KMS-11 (cell line): ENCODE results near the gene TFB2M.

Experiments
- H2AFZ ChIP-seq: fragments of 200-600 bp; sonication (generic); 2 replicates; pipeline ENCODE4 v1.6.1; 2016; ENCODE audit warnings: antibody characterized with exemption, mixed run types, low read depth
- H3K27ac ChIP-seq: fragments of 200-600 bp; sonication (generic); 2 replicates; pipeline ENCODE4 v1.6.1; 2016; ENCODE audit warnings: mild to moderate bottlenecking, mixed run types
- H3K27me3 ChIP-seq: fragments of 200-600 bp; sonication (generic); 2 replicates; pipeline ENCODE4 v1.6.1; 2017; ENCODE audit warnings: mild to moderate bottlenecking, low read depth, mixed run types, moderate library complexity; ENCODE audit not compliant: insufficient read depth
- H3K36me3 ChIP-seq: fragments of 200-600 bp; sonication (generic); 2 replicates; pipeline ENCODE4 v1.6.1; 2017; ENCODE audit warnings: mild to moderate bottlenecking, mixed run types; ENCODE audit not compliant: insufficient read depth
- H3K4me1 ChIP-seq: fragments of 200-600 bp; sonication (generic); 2 replicates; pipeline ENCODE4 v1.6.1; 2016; ENCODE audit warnings: mild to moderate bottlenecking, low read depth, mixed run types; ENCODE audit not compliant: poor library complexity, severe bottlenecking
- H3K4me2 ChIP-seq: fragments of 200-600 bp; sonication (generic); 2 replicates; pipeline ENCODE4 v1.7.0; 2016; ENCODE audit warnings: mild to moderate bottlenecking, mixed run types
- H3K4me3 ChIP-seq: fragments of 200-600 bp; sonication (generic); IDR thresholded peaks from 2 replicates; pipeline ENCODE4 v1.6.1; 2017; ENCODE audit warnings: low read depth, low read length, mixed read lengths; ENCODE audit not compliant: insufficient read depth
- H3K79me2 ChIP-seq: fragments of 200-600 bp; sonication (generic); 2 replicates; pipeline ENCODE4 v1.6.1; 2016; ENCODE audit warnings: low read depth, mixed run types; ENCODE audit not compliant: insufficient read depth
- H3K9ac ChIP-seq: fragments of 200-600 bp; sonication (generic); 2 replicates; pipeline ENCODE4 v1.6.1; 2016; ENCODE audit warnings: mild to moderate bottlenecking, mixed run types
- H4K20me1 ChIP-seq: fragments of 200-600 bp; sonication (generic); 2 replicates; pipeline ENCODE4 v1.6.1; 2016; ENCODE audit warnings: mild to moderate bottlenecking, mixed run types; ENCODE audit not compliant: insufficient read depth
- CTCF ChIP-seq: fragments of 200-600 bp; sonication (generic); conservative IDR thresholded peaks from 2 replicates; pipeline ENCODE4 v1.6.1; 2017; ENCODE audit warnings: low read depth, mild to moderate bottlenecking, antibody characterized with exemption, low read length, moderate library complexity, mixed read lengths

Gene TFB2M

GRCh38 chr1:246512635-246513034 lies 53.4 kb downstream of the TFB2M start:
- Histone ChIP-seq H2AFZ (no peak overlapping the region), H3K36me3 (no peaks in the 10 kb centered on the region), H3K4me3 (no peak overlapping the region), H3K79me2 (no peaks in the 10 kb centered on the region), H3K4me2 (no peak overlapping the region), H3K27me3 (no peaks in the 10 kb centered on the region), H3K9ac (no peak overlapping the region), H3K27ac (no peak overlapping the region), H4K20me1 (no peaks in the 10 kb centered on the region), H3K4me1 (peaks cover 1% of the 10 kb centered on the region)
- TF ChIP-seq CTCF = no peak

GRCh38 chr1:246512230-246512629 lies 53.8 kb downstream of the TFB2M start:
- Histone ChIP-seq H3K4me1 (peaks cover 4% of the 10 kb centered on the region), H3K27me3 (no peaks in the 10 kb centered on the region), H4K20me1 (no peaks in the 10 kb centered on the region), H3K27ac (no peak overlapping the region), H3K79me2 (no peaks in the 10 kb centered on the region), H3K36me3 (no peaks in the 10 kb centered on the region), H2AFZ (no peak overlapping the region), H3K9ac (no peak overlapping the region), H3K4me3 (no peak overlapping the region), H3K4me2 (no peak overlapping the region)
- TF ChIP-seq CTCF = no peak

GRCh38 chr1:246511203-246511602 lies 54.9 kb downstream of the TFB2M start:
- peaks cover 7% of the 10 kb centered on the region for H3K4me1 ChIP-seq
- no peak overlapping the region for H3K27ac ChIP-seq
- H3K4me2 ChIP-seq = no peak overlapping the region
- H3K36me3 ChIP-seq = no peaks in the 10 kb centered on the region
- H3K27me3 ChIP-seq = no peaks in the 10 kb centered on the region
- TF ChIP-seq CTCF = no peak
- H2AFZ ChIP-seq = no peak overlapping the region
- no peak overlapping the region for H3K9ac ChIP-seq
- H4K20me1 ChIP-seq = no peaks in the 10 kb centered on the region
- no peaks in the 10 kb centered on the region for H3K79me2 ChIP-seq
- H3K4me3 ChIP-seq = no peak overlapping the region

GRCh38 chr1:246510147-246511030 lies 55.7 kb downstream of the TFB2M start:
- no peak overlapping the region for H3K4me3 ChIP-seq
- H3K79me2 ChIP-seq = no peaks in the 10 kb centered on the region
- no peaks in the 10 kb centered on the region for H3K27me3 ChIP-seq
- no peak for TF ChIP-seq CTCF
- no peaks in the 10 kb centered on the region for H4K20me1 ChIP-seq
- no peak overlapping the region for H3K4me2 ChIP-seq
- H3K36me3 ChIP-seq = no peaks in the 10 kb centered on the region
- no peak overlapping the region for H2AFZ ChIP-seq
- peaks cover 11% of the 10 kb centered on the region for H3K4me1 ChIP-seq
- H3K9ac ChIP-seq = no peak overlapping the region
- H3K27ac ChIP-seq = no peak overlapping the region
